Measurements from ENCODE around the gene PPP6R2.

Gene PPP6R2

DNA sequence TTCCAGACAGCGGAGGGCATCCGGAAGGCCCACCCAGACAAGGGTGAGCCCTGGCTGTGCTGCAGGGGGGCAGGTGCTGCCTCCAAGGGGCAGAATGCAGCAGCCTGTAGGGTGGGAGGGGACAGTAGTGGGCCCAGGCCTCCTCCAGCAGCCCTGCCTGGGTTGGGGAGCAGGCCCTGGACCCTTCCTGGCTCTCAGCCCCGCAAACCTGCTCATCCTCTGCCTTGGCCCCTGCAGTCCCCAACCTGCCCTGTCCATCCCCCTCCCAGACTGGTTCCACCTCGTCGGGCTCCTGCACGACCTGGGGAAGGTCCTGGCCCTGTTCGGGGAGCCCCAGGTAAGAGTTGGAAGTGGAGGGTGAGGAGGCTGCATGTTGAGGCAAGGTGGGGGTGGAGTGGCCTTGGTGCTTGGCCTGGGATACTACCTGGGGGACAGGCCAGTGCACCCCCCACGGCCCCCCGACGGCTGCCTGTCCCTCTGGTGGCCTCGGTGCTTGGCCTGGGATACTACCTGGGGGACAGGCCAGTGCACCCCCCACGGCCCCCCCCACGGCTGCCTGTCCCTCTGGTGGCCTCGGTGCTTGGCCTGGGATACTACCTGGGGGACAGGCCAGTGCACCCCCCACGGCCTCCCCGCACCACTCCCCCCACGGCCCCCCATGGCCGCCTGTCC lies 145.0 kb downstream of the PPP6R2 start:
- DNase-seq (ENCODE audit: low read depth, low spot score) = no peak
- ChIA-PET CTCF (no interaction called here), POLR2A (no interaction called here)
- TF ChIP-seq, protein P1, sequence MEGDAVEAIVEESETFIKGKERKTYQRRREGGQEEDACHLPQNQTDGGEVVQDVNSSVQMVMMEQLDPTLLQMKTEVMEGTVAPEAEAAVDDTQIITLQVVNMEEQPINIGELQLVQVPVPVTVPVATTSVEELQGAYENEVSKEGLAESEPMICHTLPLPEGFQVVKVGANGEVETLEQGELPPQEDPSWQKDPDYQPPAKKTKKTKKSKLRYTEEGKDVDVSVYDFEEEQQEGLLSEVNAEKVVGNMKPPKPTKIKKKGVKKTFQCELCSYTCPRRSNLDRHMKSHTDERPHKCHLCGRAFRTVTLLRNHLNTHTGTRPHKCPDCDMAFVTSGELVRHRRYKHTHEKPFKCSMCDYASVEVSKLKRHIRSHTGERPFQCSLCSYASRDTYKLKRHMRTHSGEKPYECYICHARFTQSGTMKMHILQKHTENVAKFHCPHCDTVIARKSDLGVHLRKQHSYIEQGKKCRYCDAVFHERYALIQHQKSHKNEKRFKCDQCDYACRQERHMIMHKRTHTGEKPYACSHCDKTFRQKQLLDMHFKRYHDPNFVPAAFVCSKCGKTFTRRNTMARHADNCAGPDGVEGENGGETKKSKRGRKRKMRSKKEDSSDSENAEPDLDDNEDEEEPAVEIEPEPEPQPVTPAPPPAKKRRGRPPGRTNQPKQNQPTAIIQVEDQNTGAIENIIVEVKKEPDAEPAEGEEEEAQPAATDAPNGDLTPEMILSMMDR (IDR thresholded peaks at IDR 0.05; ENCODE audit: insufficient read depth, low read length, missing control alignments) = no peak
- H3K4me3 ChIP-seq (ENCODE audit: low read depth, low read length) = no peak overlapping the region

- no peak for DNase-seq (ENCODE audit: low read depth, low spot score)
- CTCF ChIA-PET = interaction anchor here (1.6 kb wide), 1 partner anchor 10 kb away, joined by 10 read pairs; no protein-coding TSS in a partner anchor
- POLR2A ChIA-PET = no interaction called here
- TF ChIP-seq, protein P1 (IDR thresholded peaks at IDR 0.05; ENCODE audit: insufficient read depth, low read length, missing control alignments) = no peak
- H3K4me3 ChIP-seq (ENCODE audit: low read depth, low read length) = no peak overlapping the region
Observed at GRCh38 chr22:50488886-50489285, 145.8 kb downstream of the PPP6R2 start.

DNA sequence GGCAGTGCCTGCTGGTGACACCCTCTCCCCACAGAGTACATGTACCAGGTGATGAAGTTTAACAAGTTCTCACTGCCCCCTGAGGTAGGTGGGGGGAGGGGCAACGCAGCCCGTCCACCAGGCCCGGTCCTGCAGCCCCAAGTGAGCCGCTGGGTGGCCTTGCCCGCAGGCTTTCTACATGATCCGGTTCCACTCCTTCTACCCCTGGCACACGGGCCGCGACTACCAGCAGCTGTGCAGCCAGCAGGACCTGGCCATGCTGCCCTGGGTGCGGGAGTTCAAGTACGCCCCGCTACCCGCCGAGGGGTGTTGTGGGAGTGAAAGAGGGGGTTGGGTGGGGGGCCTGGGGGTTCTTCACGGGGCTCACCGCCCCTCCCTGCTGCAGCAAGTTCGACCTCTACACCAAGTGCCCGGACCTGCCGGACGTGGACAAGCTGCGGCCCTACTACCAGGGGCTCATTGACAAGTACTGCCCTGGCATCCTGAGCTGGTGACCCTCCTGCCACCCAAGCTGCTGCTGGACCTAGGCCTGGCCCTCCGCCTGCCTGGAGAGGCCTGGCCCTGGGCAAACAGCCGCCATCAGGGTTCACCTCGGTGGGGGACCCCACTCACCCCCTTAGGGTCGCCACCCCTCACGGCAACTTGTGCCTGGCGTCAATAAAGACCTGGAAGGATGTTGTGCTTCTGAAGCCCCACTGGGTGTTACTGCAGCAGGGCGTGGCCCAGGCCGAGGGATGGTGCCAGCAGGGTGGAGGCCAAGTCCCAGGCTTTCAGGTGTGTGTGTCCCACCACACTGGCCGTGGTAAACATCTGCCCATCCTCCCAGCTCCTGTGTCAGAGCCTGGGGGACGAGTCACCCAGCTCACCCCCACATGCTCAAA lies 146.5 kb downstream of the PPP6R2 start:
- DNase-seq (ENCODE audit: low read depth, low spot score) = no peak
- TF ChIP-seq, protein P1 (IDR thresholded peaks at IDR 0.05; ENCODE audit: insufficient read depth, low read length, missing control alignments) = no peak
- no peak overlapping the region for H3K4me3 ChIP-seq (ENCODE audit: low read depth, low read length)
- POLR2A ChIA-PET = no interaction called here
- CTCF ChIA-PET = interaction anchor here (1.6 kb wide), 1 partner anchor 9 kb away, joined by 10 read pairs; no protein-coding TSS in a partner anchor

DNA sequence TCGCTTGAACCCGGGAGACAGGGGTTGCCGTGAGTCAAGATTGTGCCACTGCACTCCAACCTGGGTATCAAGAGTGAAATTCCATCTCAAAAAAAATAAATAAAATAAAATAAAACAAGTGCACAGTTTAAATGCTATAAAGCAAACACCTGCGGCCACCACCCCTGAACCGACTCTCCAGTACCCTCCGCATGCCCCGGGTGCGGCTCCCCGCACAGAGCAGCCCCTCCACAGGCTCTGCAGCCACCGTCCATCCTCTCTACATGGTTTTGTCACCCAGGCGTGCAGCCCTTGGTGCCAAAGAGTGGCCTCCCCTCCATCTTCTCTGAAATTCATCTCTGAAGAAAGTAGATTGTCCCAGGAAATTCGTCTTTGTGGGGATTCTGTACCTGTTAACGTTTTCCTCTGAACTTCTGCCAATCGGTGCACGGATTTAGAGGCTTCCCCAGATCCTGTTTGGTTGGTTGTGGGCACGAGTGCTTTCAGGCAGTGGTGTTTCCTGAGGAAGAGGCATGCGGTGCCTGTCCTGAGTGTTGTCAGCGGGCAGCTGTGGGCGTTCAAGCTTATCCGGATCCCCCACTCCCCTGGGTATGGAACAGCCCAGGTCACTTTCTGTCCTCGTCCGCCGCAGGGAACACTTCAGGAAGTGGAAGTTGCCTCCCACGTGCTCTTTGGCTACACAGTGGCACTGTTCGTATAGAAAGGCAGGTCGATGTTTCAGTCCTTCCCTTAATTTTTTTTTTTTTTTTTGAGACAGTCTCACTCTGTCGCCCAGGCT lies 147.6 kb downstream of the PPP6R2 start:
- POLR2A ChIA-PET = no interaction called here
- CTCF ChIA-PET = interaction anchor here (1.6 kb wide), 1 partner anchor 8 kb away, joined by 10 read pairs; no protein-coding TSS in a partner anchor
- H3K4me3 ChIP-seq (ENCODE audit: low read depth, low read length) = no peak overlapping the region
- no peak for DNase-seq (ENCODE audit: low read depth, low spot score)
- TF ChIP-seq, protein P1 (IDR thresholded peaks at IDR 0.05; ENCODE audit: insufficient read depth, low read length, missing control alignments) = no peak

Data from AG04449 (cell line).